Measurements from ENCODE around the gene SLC1A6. TPM values are rescaled to one million over a fixed set of nuclear protein-coding genes. Genes with fewer than 3 reads are reported as not detected.
"Not testable (repeated sequence)": the region's sequence is repeated elsewhere in the genome, so short reads cannot be mapped to it uniquely, and the experiment has no call there.

SLC1A6 gene
- total RNA-seq, 4 donors from 2014 or later = not detected

DNA sequence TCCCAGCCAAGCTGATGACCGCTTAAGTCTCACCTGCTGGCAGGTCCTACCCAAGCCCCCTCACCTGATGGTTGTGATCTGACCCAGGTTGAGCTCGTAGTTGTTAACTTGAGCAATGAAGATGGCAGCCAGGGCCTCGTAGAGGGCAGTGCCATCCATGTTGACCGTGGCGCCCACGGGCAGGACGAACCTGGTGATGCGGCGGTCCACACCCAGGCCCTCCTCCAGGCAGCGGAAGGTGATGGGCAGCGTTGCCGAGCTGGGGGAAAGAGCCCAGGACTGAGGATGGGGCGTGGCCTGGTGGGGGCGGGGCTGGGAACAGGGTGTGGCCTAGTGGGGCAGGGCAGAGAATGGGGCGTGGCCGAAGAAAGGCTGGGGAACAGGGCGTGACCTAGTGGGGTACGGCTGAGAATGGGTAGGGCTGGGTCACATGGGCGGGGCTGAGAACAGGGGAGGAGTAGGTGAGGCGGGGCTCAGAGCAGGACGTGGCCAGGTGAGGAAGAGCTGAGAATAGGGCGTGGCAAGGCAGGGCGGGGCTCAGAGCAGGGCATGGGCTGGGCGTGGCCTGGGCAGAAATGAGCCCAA lies 25.5 kb downstream of the SLC1A6 start:
- Histone ChIP-seq H3K36me3 (no peaks in the 10 kb centered on the region), H3K4me1 (no peaks in the 10 kb centered on the region), H3K27ac (no peak overlapping the region), H3K4me3 (no peak overlapping the region), H3K9me3 (no peaks in the 10 kb centered on the region), H3K27me3 (peaks cover 0 to 3% (median 0%) of the 10 kb centered on the region in 3 donors)
- intact Hi-C loops (cut with DNase I; ENCODE audit: low total_unique reads) (no loop called here), in situ Hi-C loops (cut with MboI; ENCODE audit: low sequenced_read_pairs in 4 of 4) (no loop called here)
- TF ChIP-seq, protein P1, sequence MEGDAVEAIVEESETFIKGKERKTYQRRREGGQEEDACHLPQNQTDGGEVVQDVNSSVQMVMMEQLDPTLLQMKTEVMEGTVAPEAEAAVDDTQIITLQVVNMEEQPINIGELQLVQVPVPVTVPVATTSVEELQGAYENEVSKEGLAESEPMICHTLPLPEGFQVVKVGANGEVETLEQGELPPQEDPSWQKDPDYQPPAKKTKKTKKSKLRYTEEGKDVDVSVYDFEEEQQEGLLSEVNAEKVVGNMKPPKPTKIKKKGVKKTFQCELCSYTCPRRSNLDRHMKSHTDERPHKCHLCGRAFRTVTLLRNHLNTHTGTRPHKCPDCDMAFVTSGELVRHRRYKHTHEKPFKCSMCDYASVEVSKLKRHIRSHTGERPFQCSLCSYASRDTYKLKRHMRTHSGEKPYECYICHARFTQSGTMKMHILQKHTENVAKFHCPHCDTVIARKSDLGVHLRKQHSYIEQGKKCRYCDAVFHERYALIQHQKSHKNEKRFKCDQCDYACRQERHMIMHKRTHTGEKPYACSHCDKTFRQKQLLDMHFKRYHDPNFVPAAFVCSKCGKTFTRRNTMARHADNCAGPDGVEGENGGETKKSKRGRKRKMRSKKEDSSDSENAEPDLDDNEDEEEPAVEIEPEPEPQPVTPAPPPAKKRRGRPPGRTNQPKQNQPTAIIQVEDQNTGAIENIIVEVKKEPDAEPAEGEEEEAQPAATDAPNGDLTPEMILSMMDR (IDR thresholded peaks at IDR 0.05 in 4 of 5, conservative IDR thresholded peaks at IDR 0.05 in 1 of 5) = no peak
- TF ChIP-seq POLR2A (IDR thresholded peaks at IDR 0.05) = no peak
- no peak for DNase-seq
- no peak for ATAC-seq

DNA sequence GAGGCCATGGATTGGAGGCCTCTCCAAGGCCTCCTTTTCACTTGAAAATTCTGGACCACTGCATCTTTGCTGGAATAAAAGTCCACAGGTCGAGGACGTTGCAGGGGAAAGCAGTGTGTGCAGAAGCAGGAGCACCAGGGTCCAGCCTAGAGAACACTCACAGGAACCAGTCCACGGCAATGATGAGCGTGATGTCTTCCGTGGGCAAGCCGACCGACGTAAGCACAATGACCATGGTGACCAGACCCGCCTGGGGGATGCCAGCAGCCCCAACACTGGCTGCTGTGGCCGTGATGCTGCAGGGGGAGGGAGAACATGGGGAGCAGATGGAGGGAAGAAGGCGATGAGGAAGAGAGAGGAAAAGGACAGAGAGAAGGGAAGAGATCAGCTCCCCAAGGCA lies 26.9 kb downstream of the SLC1A6 start:
- peaks cover 0 to 3% (median 0%) of the 10 kb centered on the region in 3 donors for H3K27me3 ChIP-seq
- no peak for ATAC-seq

DNA sequence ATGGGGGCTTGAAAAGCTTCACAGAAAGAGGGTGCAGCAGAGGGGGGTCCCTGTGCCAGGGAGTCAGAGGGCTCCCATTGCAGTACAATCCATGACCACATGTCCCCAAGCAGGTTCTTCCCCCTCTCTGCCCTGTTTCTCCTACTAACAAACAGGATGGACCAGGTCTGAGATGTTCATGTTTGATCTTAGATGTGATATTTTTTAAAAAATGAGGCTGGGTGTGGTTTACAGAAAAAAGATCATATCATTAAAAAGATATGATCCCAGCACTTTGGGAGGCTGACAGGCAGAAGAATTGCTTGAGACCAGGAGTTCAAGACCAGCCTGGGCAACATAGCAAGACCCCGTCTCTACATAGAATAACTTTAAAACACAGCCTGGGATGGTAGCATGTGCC lies 29.2 kb downstream of the SLC1A6 start:
- DNase-seq (no peak), ATAC-seq (no peak)
- no peak for TF ChIP-seq POLR2A (IDR thresholded peaks at IDR 0.05)
- TF ChIP-seq, protein P1 (IDR thresholded peaks at IDR 0.05 in 4 of 5, conservative IDR thresholded peaks at IDR 0.05 in 1 of 5) = no peak
- Histone ChIP-seq H3K4me1 (no peaks in the 10 kb centered on the region), H3K9me3 (no peaks in the 10 kb centered on the region), H3K27ac (no peak overlapping the region), H3K27me3 (peaks cover 0 to 3% (median 0%) of the 10 kb centered on the region in 3 donors), H3K36me3 (no peaks in the 10 kb centered on the region), H3K4me3 (no peak overlapping the region)
- in situ Hi-C loops (cut with MboI; ENCODE audit: low sequenced_read_pairs in 4 of 4) (no loop called here), intact Hi-C loops (cut with DNase I; ENCODE audit: low total_unique reads) (no loop called here)

More for the DNA sequence above, 26.9 kb downstream of the SLC1A6 start:
- H3K4me1 ChIP-seq = no peaks in the 10 kb centered on the region
- no peaks in the 10 kb centered on the region for H3K36me3 ChIP-seq
- intact Hi-C loops (cut with DNase I; ENCODE audit: low total_unique reads) = no loop called here
- no peak overlapping the region for H3K27ac ChIP-seq
- TF ChIP-seq POLR2A (IDR thresholded peaks at IDR 0.05) = no peak
- TF ChIP-seq, protein P1 (IDR thresholded peaks at IDR 0.05 in 4 of 5, conservative IDR thresholded peaks at IDR 0.05 in 1 of 5) = no peak
- H3K4me3 ChIP-seq = no peak overlapping the region
- in situ Hi-C loops (cut with MboI; ENCODE audit: low sequenced_read_pairs in 4 of 4) = no loop called here
- no peak for DNase-seq
- no peaks in the 10 kb centered on the region for H3K9me3 ChIP-seq

DNA sequence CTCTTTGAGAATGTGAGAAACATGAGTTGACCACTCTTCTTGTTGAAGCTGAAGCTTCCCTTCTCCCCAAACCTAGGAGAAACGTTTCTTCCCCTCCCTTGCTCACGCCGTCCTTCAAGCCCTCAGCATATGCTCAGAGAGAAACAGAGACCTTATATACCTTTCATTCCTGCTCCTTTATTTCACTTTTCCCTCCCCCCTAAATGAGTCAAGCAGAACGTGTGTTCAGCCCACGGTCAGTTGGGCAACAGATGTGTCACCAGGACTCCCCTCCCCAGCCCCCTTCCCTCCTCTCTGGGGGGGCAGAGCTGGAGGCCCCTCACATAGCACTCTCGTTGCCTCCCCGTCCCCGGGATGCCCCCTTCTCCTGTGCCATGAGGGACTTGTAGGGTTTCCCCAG lies 29.8 kb downstream of the SLC1A6 start:
- Histone ChIP-seq H3K36me3 (no peaks in the 10 kb centered on the region), H3K27ac (no peak overlapping the region), H3K9me3 (no peaks in the 10 kb centered on the region), H3K4me1 (no peaks in the 10 kb centered on the region), H3K27me3 (peaks cover 0 to 3% (median 0%) of the 10 kb centered on the region in 3 donors), H3K4me3 (no peak overlapping the region)
- no peak for DNase-seq
- TF ChIP-seq, protein P1 (IDR thresholded peaks at IDR 0.05 in 4 of 5, conservative IDR thresholded peaks at IDR 0.05 in 1 of 5) = no peak
- ATAC-seq = no peak
- intact Hi-C loops (cut with DNase I; ENCODE audit: low total_unique reads) = no loop called here
- in situ Hi-C loops (cut with MboI; ENCODE audit: low sequenced_read_pairs in 4 of 4) = no loop called here

DNA sequence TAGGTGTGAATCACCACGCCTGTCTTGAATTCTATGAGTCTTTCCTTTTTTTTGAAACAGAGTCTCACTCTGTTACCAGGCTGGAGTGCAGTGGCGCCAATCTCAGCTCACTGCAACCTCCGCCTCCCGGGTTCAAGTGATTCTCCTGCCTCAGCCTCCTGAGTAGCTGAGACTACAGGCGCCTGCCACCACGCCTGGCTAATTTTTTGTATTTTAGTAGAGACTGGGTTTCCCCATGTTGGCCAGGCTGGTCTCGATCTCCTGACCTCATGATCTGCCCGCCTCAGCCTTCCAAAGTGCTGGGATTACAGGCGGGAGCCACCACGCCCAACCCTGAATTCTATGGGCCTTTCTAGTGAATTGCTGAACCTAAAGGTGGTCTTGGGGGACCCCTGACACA lies 30.3 kb downstream of the SLC1A6 start:
- H3K9me3 ChIP-seq; in situ Hi-C loops (cut with MboI; ENCODE audit: low sequenced_read_pairs in 4 of 4); H3K4me1 ChIP-seq; ATAC-seq; H3K27me3 ChIP-seq; H3K4me3 ChIP-seq; H3K27ac ChIP-seq; intact Hi-C loops (cut with DNase I; ENCODE audit: low total_unique reads); H3K36me3 ChIP-seq; DNase-seq: not testable (repeated sequence)
